Endothelial cell of umbilical vein (primary cell): Measurements from ENCODE around the gene DNAJC18. TPM values are rescaled to one million over a fixed set of nuclear protein-coding genes. Genes with fewer than 3 reads are reported as not detected.

Source experiments
- BruUV-seq: library from RNA; stranded (reverse); fragments of 400-500 nt; replicated peaks from 2 replicates; lab custom pipeline; 2021; lab: Mats Ljungman, UMichigan
- CTCF ChIA-PET: fragments of 300-600, 350-600 bp; sonication (Branson Sonifier 250); formaldehyde crosslinking; loops from one replicate; lab custom pipeline; 2021; ENCODE audit warnings: antibody characterized with exemption, inconsistent platforms; lab: Charles Lee
- POLR2A ChIA-PET: fragments of 300-600, 350-600 bp; sonication (Branson Sonifier 250); formaldehyde crosslinking; loops from one replicate; lab custom pipeline; 2021; ENCODE audit warnings: antibody characterized with exemption, inconsistent platforms; lab: Charles Lee
- DNase-seq: peaks from one replicate; pipeline ENCODE4 v3.0.0-alpha.2; 2011; ENCODE audit warnings: low read depth, low spot score
- FAIRE-seq: peaks from 2 replicates; lab custom pipeline; 2011; peaks lifted over from hg19 to GRCh38; lab: Jason Lieb, UNC
- H2AFZ ChIP-seq: 2 replicates; pipeline ENCODE4 v1.6.0; 2012; ENCODE audit warnings: low read depth, low read length, control low read depth, inconsistent platforms
- H3K27ac ChIP-seq: 2 replicates; pipeline ENCODE4 v1.5.1; 2011; ENCODE audit warnings: low read depth, mild to moderate bottlenecking, control low read depth, low read length, moderate library complexity; ENCODE audit not compliant: insufficient read depth
- H3K27me3 ChIP-seq, 2 experiments: 2 replicates each; pipeline versions ENCODE4 v1.6.0 to v1.6.1; 2011; ENCODE audit warnings: low read length in 2 of 2, mixed read lengths in 1 of 2; ENCODE audit not compliant: control insufficient read depth in 2 of 2, insufficient read depth in 2 of 2
- H3K36me3 ChIP-seq, 2 experiments: 2 replicates in 1 of 2; 3 replicates in 1 of 2; pipeline ENCODE4 v1.5.1; 2011; ENCODE audit warnings: low read length in 2 of 2, mild to moderate bottlenecking in 1 of 2, moderate library complexity in 1 of 2; ENCODE audit not compliant: control insufficient read depth in 2 of 2, insufficient read depth in 2 of 2; ENCODE audit errors: extremely low read depth in 1 of 2
- H3K4me1 ChIP-seq: 3 replicates; pipeline ENCODE4 v1.5.1; 2011; ENCODE audit warnings: mild to moderate bottlenecking, low read length; ENCODE audit not compliant: control insufficient read depth, insufficient read depth; ENCODE audit errors: extremely low read depth
- H3K4me2 ChIP-seq: 2 replicates; pipeline ENCODE4 v1.6.1; 2011; ENCODE audit warnings: low read length, control low read depth, mixed read lengths; ENCODE audit not compliant: insufficient read depth
- H3K4me3 ChIP-seq, 3 experiments: fragments of 200-600 bp in 1 of 3; sonication (generic), shearing (Covaris generic) in 1 of 3; replicated peaks in 1 of 3; 2 replicates each; pipeline ENCODE4 v1.5.1; 2011 to 2016; ENCODE audit warnings: control low read depth in 3 of 3, low read length in 3 of 3, mild to moderate bottlenecking in 2 of 3, inconsistent platforms in 1 of 3, low read depth in 1 of 3, moderate library complexity in 1 of 3; ENCODE audit not compliant: insufficient read depth in 1 of 3
- H3K79me2 ChIP-seq: 2 replicates; pipeline ENCODE4 v1.6.0; 2012; ENCODE audit warnings: low read length, inconsistent platforms; ENCODE audit not compliant: control insufficient read depth, insufficient read depth
- H3K9ac ChIP-seq: replicated peaks from 2 replicates; pipeline ENCODE3; 2011; ENCODE audit warnings: low read length, control low read depth; ENCODE audit not compliant: insufficient read depth; ENCODE audit errors: extremely low read depth
- H3K9me1 ChIP-seq: replicated peaks from 3 replicates; pipeline ENCODE4 v1.6.0; 2011; ENCODE audit warnings: mild to moderate bottlenecking, low read length; ENCODE audit not compliant: control insufficient read depth, insufficient read depth; ENCODE audit errors: extremely low read depth
- H3K9me3 ChIP-seq: replicated peaks from 2 replicates; pipeline ENCODE4 v1.5.1; 2012; ENCODE audit warnings: low read length, inconsistent platforms; ENCODE audit not compliant: control insufficient read depth, insufficient read depth
- H4K20me1 ChIP-seq: replicated peaks from 2 replicates; pipeline ENCODE3; 2011; ENCODE audit warnings: mild to moderate bottlenecking, low read length; ENCODE audit not compliant: control insufficient read depth, insufficient read depth; ENCODE audit errors: extremely low read depth
- EZH2 ChIP-seq: IDR thresholded peaks from 2 replicates; pipeline ENCODE4 v1.6.1; 2012; ENCODE audit warnings: borderline replicate concordance, low read depth, mild to moderate bottlenecking, moderate library complexity, low read length, inconsistent platforms; ENCODE audit not compliant: severe bottlenecking
- GATA2 ChIP-seq: IDR thresholded peaks from 2 replicates; pipeline ENCODE4 v1.7.0; 2011; ENCODE audit warnings: low read depth, mild to moderate bottlenecking, moderate library complexity, mixed read lengths, low read length; ENCODE audit not compliant: insufficient read length, insufficient read depth
- JUN ChIP-seq: IDR thresholded peaks from 2 replicates; pipeline ENCODE4 v1.6.1; 2011; ENCODE audit warnings: borderline replicate concordance, low read depth; ENCODE audit not compliant: insufficient read length, insufficient read depth
- MAX ChIP-seq: IDR thresholded peaks from 2 replicates; pipeline ENCODE4 v1.6.1; 2011; ENCODE audit not compliant: insufficient read depth, insufficient read length
- dilution Hi-C: fragments of 300-500 bp; cut with MboI; formaldehyde crosslinking; loops from one replicate; pipeline ENCODE4 v1.15.0; 2019; ENCODE audit warnings: low sequenced_read_pairs; ENCODE audit not compliant: extremely low pct_ligation_motif_present
- intact Hi-C: fragments of 100-400 bp; cut with micrococcal nuclease; formaldehyde crosslinking; loops from one replicate; pipeline ENCODE4 v1.10.0; 2022
- polyA plus RNA-seq, 4 experiments: library from polyadenylated mRNA; depleted of rRNA in 3 of 4; stranded (reverse) in 3 of 4; unstranded in 1 of 4; fragments of >200 nt; gene quantifications; 2 replicates each; pipeline versions ENCODE4 v1.2.1 to v1.2.3, GENCODE V29; 2011 to 2012; ENCODE audit warnings: missing spikeins in 1 of 4
- total RNA-seq: library from RNA; stranded (reverse); gene quantifications from 2 replicates; pipeline ENCODE4 v1.2.3, GENCODE V29; 2021
- TF ChIP-seq, protein P1 (sequence below), 2 donors: IDR thresholded peaks; 1 replicate in 1 of 2; 2 replicates in 1 of 2; pipeline ENCODE4 v1.5.1; 2011; ENCODE audit warnings: low read length in 2 of 2, mild to moderate bottlenecking in 2 of 2, moderate library complexity in 2 of 2, control low read depth in 1 of 2, inconsistent platforms in 1 of 2, low read depth in 1 of 2; ENCODE audit not compliant: insufficient read depth in 1 of 2; ENCODE audit errors: extremely low read depth in 1 of 2

DNAJC18 gene
- total and polyA plus RNA-seq, 2 donors (not counting 3 experiments of a cell fraction or from before 2014, with no cell fraction given) = 23.2 to 52.6 TPM

- peaks cover 14% of the 10 kb centered on the region for H3K4me1 ChIP-seq
- no peak overlapping the region for H3K27ac ChIP-seq
- H3K27me3 ChIP-seq = no peaks in the 10 kb centered on the region
- no TSS peak for BruUV-seq
- intact Hi-C loops (loop anchor here (10.0 kb wide), 1 partner anchor 212 kb away; the partner anchor contains the start of gene SIL1), dilution Hi-C loops (no loop called here)
- FAIRE-seq = no peak
- H2AFZ ChIP-seq = no peak overlapping the region
- H3K79me2 ChIP-seq = no peaks in the 10 kb centered on the region
- H3K9me3 ChIP-seq = no peaks in the 10 kb centered on the region
- H3K9me1 ChIP-seq = no peaks in the 10 kb centered on the region
- H3K36me3 ChIP-seq = no peaks in the 10 kb centered on the region
- H3K4me3 ChIP-seq = no peak overlapping the region
- CTCF ChIA-PET = interaction anchor here (1.0 kb wide), 2 partner anchors 8 to 11 kb away, joined by 4 to 6 read pairs; no protein-coding TSS in a partner anchor
- POLR2A ChIA-PET = no interaction called here
- TF ChIP-seq, protein P1, sequence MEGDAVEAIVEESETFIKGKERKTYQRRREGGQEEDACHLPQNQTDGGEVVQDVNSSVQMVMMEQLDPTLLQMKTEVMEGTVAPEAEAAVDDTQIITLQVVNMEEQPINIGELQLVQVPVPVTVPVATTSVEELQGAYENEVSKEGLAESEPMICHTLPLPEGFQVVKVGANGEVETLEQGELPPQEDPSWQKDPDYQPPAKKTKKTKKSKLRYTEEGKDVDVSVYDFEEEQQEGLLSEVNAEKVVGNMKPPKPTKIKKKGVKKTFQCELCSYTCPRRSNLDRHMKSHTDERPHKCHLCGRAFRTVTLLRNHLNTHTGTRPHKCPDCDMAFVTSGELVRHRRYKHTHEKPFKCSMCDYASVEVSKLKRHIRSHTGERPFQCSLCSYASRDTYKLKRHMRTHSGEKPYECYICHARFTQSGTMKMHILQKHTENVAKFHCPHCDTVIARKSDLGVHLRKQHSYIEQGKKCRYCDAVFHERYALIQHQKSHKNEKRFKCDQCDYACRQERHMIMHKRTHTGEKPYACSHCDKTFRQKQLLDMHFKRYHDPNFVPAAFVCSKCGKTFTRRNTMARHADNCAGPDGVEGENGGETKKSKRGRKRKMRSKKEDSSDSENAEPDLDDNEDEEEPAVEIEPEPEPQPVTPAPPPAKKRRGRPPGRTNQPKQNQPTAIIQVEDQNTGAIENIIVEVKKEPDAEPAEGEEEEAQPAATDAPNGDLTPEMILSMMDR (IDR thresholded peaks at IDR 0.05; ENCODE audit: extremely low read depth in 1 of 2, insufficient read depth in 1 of 2, low read depth in 1 of 2, low read length in 2 of 2) = no peak
- TF ChIP-seq GATA2 (no peak), EZH2 (no peak), JUN (no peak), MAX (no peak)
- no peak overlapping the region for H3K9ac ChIP-seq
- DNase-seq = no peak
- H4K20me1 ChIP-seq = no peaks in the 10 kb centered on the region
- no peak overlapping the region for H3K4me2 ChIP-seq
These were observed 32.4 kb downstream of the DNAJC18 start for GRCh38 chr5:139406963-139407362.
